Iris pigment epithelial cell (primary cell): ENCODE results near the gene CTXND2.
"Not testable (repeated sequence)": the region's sequence is repeated elsewhere in the genome, so short reads cannot be mapped to it uniquely, and the experiment has no call there.

Experiments used
- DNase-seq: peaks from one replicate; pipeline ENCODE4 v3.0.0-alpha.2; 2011; ENCODE audit warnings: low read depth

The CTXND2 gene

GRCh38 chr1:150890033-150890416, 3.1 kb downstream of the CTXND2 start:
- no peak for DNase-seq

- no peak for DNase-seq
Measured at GRCh38 chr1:150893336-150893913, 6.5 kb downstream of the CTXND2 start.

- DNase-seq = peak; percentile 60
Measured at GRCh38 chr1:150895618-150896017, 8.7 kb downstream of the CTXND2 start.

DNA sequence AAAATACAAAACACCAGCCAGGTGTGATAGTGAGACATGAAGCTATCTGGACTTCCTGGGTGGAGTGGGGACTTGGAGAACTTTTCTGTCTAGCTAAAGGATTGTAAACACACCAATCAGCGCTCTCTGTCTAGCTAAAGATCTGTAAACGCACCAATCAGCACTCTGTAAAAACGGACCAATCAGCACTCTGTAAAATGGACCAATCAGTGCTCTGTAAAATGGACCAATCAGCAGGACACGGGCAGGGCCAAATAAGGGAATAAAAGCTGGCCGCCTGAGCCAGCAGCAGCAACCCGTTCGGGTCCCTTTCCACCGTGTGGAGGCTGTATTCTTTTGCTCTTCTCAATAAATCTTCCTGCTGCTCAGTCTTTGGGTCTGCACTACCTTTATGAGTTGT, 12.9 kb downstream of the CTXND2 start:
- not testable (repeated sequence) for DNase-seq

DNA sequence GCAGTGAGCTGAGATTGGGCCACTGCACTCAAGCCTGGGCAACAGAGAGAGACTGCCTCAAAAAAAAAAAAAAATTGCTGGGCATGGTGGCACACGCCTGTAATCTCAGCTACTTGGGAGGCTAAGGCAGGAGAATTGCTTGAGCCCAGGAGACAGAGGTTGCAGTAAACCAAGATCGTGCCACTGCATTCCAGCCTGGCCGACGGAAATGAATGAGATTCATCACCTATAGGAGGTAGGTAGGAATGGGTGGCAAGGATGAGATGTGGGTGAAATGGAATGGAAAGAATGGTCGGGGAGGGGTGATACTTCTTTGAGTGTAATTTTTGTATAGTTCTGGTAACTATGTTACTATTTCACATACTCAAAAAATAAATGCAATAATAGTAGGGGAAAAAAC, 15.4 kb downstream of the CTXND2 start:
- no peak for DNase-seq

DNA sequence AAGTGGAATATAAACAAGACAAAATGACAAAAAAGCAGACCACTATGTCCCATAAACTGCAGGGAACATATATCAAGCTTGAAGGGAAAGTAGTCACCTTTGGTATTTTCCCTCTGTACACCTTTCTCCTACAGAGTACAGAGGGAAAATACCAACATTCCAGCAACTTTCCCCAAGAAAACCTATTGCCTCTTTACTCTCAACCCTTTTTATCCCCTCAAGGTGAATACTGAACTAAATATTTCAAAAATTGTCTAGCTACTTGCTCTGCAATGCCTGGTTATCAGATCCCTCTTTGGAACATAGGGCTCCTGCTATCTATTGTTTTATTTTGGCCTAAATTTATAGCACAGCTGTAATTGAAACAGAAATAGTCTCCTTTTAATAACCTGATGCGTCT, 15.8 kb downstream of the CTXND2 start:
- no peak for DNase-seq

DNA sequence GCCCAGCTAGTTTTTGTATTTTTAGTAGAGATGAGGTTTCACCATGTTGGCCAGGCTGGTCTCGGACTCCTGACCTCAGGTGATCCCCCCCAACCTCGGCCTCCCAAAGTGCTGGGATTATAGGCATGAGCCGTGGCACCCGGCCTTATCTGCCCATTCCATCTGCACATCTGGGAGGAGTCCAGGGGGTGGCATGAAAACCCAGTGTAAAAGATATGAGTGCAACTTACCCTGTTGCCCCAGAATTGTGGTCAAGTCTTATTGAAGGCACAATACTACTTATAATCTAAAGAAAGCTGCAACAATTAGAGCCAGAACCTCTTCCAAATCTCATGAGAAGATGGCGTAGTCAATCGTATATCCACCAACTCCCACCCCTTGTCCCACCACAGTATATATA, 18.4 kb downstream of the CTXND2 start:
- DNase-seq = no peak

DNA sequence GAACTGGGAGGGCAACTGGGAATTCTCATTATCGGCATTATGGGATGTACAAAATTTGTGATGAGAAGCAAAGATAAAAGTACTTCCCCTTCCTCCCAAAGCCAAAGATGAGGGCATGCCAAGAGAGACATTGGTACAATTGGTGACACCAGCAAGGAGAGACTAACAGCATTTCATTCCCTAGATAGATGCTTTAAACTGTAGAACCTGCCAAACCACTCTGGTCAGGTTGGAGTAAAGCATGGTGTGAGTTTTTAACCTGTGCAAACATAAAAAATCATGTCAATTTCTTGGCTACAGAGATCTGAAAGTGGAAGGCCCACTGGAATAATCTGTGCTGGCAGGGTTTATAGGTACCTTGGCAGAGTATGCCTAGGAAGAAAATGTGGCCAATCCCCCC, 19.4 kb downstream of the CTXND2 start:
- no peak for DNase-seq

- DNase-seq = no peak
Measured at GRCh38 chr1:150906813-150907212, 19.9 kb downstream of the CTXND2 start.

- no peak for DNase-seq
Measured at GRCh38 chr1:150909585-150910180, 22.7 kb downstream of the CTXND2 start.

GRCh38 chr1:150912623-150913022, 25.7 kb downstream of the CTXND2 start:
- no peak for DNase-seq

- DNase-seq = no peak
Measured at GRCh38 chr1:150917387-150917786, 30.5 kb downstream of the CTXND2 start.

- peak; percentile 92 for DNase-seq
Measured at GRCh38 chr1:150922519-150922975, 35.6 kb downstream of the CTXND2 start.

- DNase-seq = no peak
Measured at GRCh38 chr1:150925080-150925479, 38.1 kb downstream of the CTXND2 start.

DNA sequence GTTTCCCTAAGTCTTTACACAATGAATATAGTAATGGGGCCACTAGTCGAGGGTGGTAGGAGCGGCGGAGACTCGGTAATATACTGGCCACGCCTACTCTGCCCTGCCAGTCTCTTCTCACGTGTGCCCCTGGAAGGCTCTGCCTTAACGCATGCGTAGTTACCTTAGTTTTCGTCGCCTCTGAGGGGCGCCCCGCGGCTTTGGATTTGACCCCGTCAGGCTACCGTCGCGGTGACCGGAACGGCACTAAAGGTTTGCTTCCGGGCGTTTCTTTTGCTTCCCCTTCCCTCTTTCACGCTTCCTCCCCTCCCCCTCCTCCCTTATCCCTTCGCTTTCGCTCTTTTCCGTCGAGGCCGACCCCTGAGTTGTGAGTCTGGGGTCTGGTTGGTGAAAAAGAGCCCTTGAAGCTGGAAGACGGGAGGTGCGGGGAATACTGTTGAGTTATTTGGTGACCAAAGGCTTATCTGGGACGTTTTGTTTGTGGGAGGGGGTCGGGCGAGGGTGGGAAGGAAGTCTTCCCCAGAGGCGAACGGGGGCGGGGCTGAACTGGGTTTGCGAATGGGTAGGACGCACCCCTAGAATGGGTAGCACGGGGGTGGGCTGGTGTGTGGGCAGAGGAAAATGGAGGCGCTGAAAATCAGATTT, 39.3 kb downstream of the CTXND2 start, which contains the start of gene SETDB1:
Gene SETDB1 (plus strand): TSS at position 267 of the 645 bp plus-strand sequence. CDS start 1,352 bp downstream, outside the sequence.
- DNase-seq = peak; percentile 93

DNA sequence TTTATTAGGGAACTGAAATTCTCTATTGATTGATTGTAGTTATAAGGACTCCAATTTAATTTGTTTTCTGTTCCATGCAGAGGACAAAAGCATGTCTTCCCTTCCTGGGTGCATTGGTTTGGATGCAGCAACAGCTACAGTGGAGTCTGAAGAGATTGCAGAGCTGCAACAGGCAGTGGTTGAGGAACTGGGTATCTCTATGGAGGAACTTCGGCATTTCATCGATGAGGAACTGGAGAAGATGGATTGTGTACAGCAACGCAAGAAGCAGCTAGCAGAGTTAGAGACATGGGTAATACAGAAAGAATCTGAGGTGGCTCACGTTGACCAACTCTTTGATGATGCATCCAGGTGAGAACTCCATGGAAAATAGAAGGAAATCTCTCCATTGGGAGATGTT, 40.7 kb downstream of the CTXND2 start:
- DNase-seq = no peak

DNA sequence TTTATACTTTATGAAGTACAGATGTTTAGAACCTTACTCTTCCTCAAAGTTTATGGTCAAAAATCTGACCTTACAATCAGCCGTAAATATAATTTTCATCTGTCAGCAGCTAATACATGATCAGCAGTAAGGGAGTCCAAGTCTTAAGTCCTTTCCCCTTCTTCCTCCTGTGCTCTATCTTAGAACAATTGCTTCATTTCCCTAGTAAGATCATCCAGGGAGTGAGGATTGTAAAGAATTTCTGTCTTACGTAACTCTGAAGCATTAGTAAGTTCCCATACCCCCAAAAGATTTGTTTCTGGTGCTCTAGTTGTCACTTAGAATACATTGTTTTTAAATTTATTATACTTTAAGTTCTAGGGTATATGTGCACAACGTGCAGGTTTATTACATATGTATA, 41.4 kb downstream of the CTXND2 start:
- DNase-seq = peak; percentile 69

- DNase-seq = not testable (repeated sequence)
Measured at GRCh38 chr1:150928775-150929174, 41.8 kb downstream of the CTXND2 start.

DNA sequence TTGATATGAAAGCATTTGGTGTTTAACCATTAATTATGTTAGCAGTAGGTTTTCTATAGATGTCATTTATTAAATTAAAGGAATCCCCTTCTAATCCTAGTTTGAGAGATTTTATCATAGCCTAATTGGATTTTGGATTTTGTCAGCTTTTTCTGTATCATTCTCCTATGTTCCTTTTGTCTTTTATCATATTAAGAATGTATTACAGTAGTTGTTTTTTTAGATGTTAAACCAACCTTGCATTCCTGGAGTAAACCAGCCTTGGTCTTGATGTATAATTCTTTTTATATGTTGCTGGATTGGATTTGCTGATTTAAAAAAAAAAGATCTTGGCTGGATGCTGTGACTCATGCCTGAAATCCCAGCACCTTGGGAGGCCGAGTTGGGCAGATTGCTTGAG, 44.8 kb downstream of the CTXND2 start:
- DNase-seq = peak; percentile 7

- no peak for DNase-seq
Measured at GRCh38 chr1:150944856-150945255, 57.9 kb downstream of the CTXND2 start.

DNA sequence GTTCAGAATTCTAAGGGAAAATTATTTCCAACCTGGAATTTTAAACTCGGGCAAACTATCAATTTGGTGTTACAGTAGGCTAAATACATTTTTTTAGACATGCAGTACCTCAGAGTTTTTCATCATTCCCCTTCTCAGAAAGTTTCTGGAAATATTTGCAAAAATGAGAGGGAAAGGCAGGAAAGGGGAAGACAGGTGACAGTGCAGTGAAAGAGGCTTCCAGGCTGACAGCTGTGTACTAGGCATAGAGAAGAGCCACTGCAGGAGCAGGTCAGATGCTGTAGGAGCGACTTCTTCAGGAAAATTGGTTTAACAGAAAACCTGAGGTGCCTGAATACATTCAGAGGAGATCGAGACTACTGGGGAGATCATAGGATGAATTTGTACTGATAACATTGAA, 67.8 kb downstream of the CTXND2 start:
- no peak for DNase-seq

DNA sequence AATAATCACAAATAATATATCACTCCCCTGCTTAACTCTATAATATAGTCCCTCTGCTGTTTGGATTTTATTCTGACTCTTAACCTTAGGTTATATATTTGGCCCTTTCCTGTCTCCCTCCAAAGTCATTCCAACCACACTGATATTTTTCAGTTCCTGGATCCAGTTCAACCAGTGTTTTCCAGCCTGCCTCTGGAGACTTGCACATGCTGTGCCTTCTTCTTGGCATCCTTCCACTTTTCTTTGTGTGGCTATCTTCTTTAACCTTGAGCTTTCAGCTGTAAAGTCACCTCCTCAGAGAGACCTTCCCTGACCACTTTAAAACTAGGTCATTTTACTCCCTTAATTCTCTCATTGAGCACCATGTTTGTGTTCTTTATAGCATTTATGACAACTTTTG, 68.3 kb downstream of the CTXND2 start:
- DNase-seq = no peak

- DNase-seq = no peak
Measured at GRCh38 chr1:150957666-150958065, 70.7 kb downstream of the CTXND2 start.

DNA sequence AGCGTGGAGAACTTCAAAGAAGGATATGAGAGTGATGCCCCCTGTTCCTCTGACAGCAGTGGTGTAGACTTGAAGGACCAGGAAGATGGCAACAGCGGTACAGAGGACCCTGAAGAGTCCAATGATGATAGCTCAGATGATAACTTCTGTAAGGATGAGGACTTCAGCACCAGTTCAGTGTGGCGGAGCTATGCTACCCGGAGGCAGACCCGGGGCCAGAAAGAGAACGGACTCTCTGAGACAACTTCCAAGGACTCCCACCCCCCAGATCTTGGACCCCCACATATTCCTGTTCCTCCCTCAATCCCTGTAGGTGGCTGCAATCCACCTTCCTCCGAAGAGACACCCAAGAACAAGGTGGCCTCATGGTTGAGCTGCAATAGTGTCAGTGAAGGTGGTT, 73.7 kb downstream of the CTXND2 start:
- no peak for DNase-seq
